ENCODE data around the gene DPPA3.

The DPPA3 gene

GRCh38 chr12:7695237-7695560, 16.0 kb upstream of the DPPA3 start:
- Histone ChIP-seq H3K27me3 (ENCODE audit: control insufficient read depth in 3 of 3, insufficient read depth in 3 of 3, low read depth in 1 of 3, low read length in 3 of 3) (no peaks in the 10 kb centered on the region), H3K4me3 (ENCODE audit: low read length in 2 of 2) (no peak overlapping the region), H3K18ac (ENCODE audit: low read length) (no peak overlapping the region), H2AFZ (ENCODE audit: low read length) (no peak overlapping the region), H3K9ac (ENCODE audit: low read depth, low read length, poor library complexity) (no peak overlapping the region), H3K14ac (ENCODE audit: low read length) (no peak overlapping the region), H3K9me3 (replicated peaks in 1 of 2; ENCODE audit: control insufficient read depth in 2 of 2, insufficient read depth in 1 of 2, low read depth in 1 of 2, low read length in 2 of 2) (no peaks in the 10 kb centered on the region), H4K91ac (ENCODE audit: low read depth, low read length, poor library complexity) (no peak overlapping the region), H3K79me1 (ENCODE audit: low read depth, low read length) (no peaks in the 10 kb centered on the region), H3K4me2 (ENCODE audit: insufficient read depth, low read length, poor library complexity, severe bottlenecking) (no peak overlapping the region), H2AK5ac (ENCODE audit: low read depth, low read length) (no peak overlapping the region), H4K8ac (ENCODE audit: low read depth, low read length) (no peak overlapping the region), H3K36me3 (replicated peaks in 1 of 2; ENCODE audit: control insufficient read depth in 2 of 2, insufficient read depth in 2 of 2, low read length in 2 of 2) (no peaks in the 10 kb centered on the region), H2BK5ac (ENCODE audit: low read length) (no peak overlapping the region), H2BK12ac (ENCODE audit: low read length) (no peak overlapping the region), H3K4ac (ENCODE audit: low read length) (no peak overlapping the region), H2BK15ac (ENCODE audit: low read length) (no peak overlapping the region), H3K27ac (replicated peaks; ENCODE audit: low read length) (no peak overlapping the region), H3K23ac (ENCODE audit: low read depth, low read length, poor library complexity) (no peak overlapping the region), H2BK120ac (ENCODE audit: low read depth, low read length) (no peak overlapping the region), H3K4me1 (ENCODE audit: control insufficient read depth in 2 of 2, insufficient read depth in 1 of 2, low read depth in 1 of 2, low read length in 2 of 2) (no peaks in the 10 kb centered on the region)
- no CpG with 5 or more reads among the region's 10 CpGs for WGBS, 2 donors (ENCODE audit: extremely low coverage in 2 of 2, insufficient read length in 2 of 2, insufficient replicate concordance in 1 of 2)
- no peak for DNase-seq (ENCODE audit: low spot score)

DNA sequence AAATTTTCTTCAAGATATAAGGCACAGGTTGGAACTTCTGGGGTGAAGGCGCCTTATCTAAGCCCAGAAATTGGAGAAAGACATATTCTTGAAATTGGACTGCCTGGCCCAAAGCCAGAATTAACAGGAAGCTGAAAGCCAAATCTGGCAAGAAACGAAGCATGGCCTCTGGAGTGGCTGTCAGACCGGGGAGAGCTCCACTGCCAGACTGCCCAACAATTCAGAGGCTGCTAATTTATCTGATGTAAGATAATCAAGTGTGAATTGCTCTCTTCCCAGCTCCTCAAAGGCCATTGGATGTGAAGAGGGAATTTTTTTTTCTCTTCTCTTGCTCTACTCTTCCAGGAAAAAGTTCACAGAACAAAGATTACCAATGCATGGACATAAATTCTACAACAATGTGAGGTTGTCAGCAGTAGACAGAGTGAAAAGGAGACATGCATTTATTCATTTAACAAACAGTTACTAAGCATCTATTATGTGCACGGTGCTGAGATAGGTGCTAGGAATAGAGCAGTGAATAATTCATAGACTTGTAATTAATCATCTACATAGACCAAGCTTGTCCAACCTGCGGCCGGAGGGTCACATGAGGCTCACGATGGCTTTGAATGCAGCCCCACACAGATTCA, 15.6 kb upstream of the DPPA3 start, which contains the start of gene GDF3:
GDF3 (minus strand) TSS at position 210 of the 632 bp plus-strand sequence; CDS start at position 163, 47 bp downstream.
- no peak within 1 kb of the TSS for H3K4me3 ChIP-seq (ENCODE audit: low read length in 2 of 2)
- H2BK15ac ChIP-seq (ENCODE audit: low read length) = no peak within 1 kb of the TSS
- no peaks in the 10 kb centered on the region for H3K27me3 ChIP-seq (ENCODE audit: control insufficient read depth in 3 of 3, insufficient read depth in 3 of 3, low read depth in 1 of 3, low read length in 3 of 3)
- H3K4me2 ChIP-seq (ENCODE audit: insufficient read depth, low read length, poor library complexity, severe bottlenecking) = no peak within 1 kb of the TSS
- no peak within 1 kb of the TSS for H2AK5ac ChIP-seq (ENCODE audit: low read depth, low read length)
- DNase-seq (ENCODE audit: low spot score) = no peak
- H2AFZ ChIP-seq (ENCODE audit: low read length) = no peak within 1 kb of the TSS
- H3K36me3 ChIP-seq (replicated peaks in 1 of 2; ENCODE audit: control insufficient read depth in 2 of 2, insufficient read depth in 2 of 2, low read length in 2 of 2) = no peaks in the 10 kb centered on the region
- H3K9me3 ChIP-seq (replicated peaks in 1 of 2; ENCODE audit: control insufficient read depth in 2 of 2, insufficient read depth in 1 of 2, low read depth in 1 of 2, low read length in 2 of 2) = no peaks in the 10 kb centered on the region
- no peak within 1 kb of the TSS for H3K23ac ChIP-seq (ENCODE audit: low read depth, low read length, poor library complexity)
- H4K8ac ChIP-seq (ENCODE audit: low read depth, low read length) = no peak within 1 kb of the TSS
- no peak within 1 kb of the TSS for H2BK12ac ChIP-seq (ENCODE audit: low read length)
- no peak within 1 kb of the TSS for H3K9ac ChIP-seq (ENCODE audit: low read depth, low read length, poor library complexity)
- no peak within 1 kb of the TSS for H2BK5ac ChIP-seq (ENCODE audit: low read length)
- H3K4me1 ChIP-seq (ENCODE audit: control insufficient read depth in 2 of 2, insufficient read depth in 1 of 2, low read depth in 1 of 2, low read length in 2 of 2) = no peaks in the 10 kb centered on the region
- no peak within 1 kb of the TSS for H3K14ac ChIP-seq (ENCODE audit: low read length)
- H3K18ac ChIP-seq (ENCODE audit: low read length) = no peak within 1 kb of the TSS
- no peak within 1 kb of the TSS for H4K91ac ChIP-seq (ENCODE audit: low read depth, low read length, poor library complexity)
- WGBS, 2 donors (ENCODE audit: extremely low coverage in 2 of 2, insufficient read length in 2 of 2, insufficient replicate concordance in 1 of 2) = no CpG with 5 or more reads among the region's 7 CpGs
- H2BK120ac ChIP-seq (ENCODE audit: low read depth, low read length) = no peak within 1 kb of the TSS
- no peak within 1 kb of the TSS for H3K27ac ChIP-seq (replicated peaks; ENCODE audit: low read length)
- H3K4ac ChIP-seq (ENCODE audit: low read length) = no peak within 1 kb of the TSS
- no peaks in the 10 kb centered on the region for H3K79me1 ChIP-seq (ENCODE audit: low read depth, low read length)

DNA sequence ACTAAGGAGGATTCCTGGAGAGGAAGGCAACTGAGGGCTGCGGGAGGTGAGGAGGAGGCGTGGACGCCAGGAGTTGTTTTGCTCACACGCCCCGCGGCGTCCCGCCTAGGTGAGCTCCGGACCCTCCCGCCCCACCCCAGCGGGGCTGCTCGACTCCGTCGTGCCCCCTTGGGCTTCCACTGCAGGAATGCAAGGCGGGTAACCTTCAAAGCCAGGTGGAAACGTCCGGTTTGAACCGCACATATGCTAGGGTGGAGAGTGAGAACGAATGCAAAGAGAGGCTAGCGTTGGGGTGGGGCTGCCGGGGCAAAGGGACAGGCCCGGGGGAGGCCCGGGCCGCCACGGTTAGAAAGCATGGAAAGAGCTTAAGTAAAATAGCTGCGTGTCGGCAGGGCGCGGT, 5.4 kb upstream of the DPPA3 start:
- no peak overlapping the region for H2BK5ac ChIP-seq (ENCODE audit: low read length)
- no peak overlapping the region for H2AK5ac ChIP-seq (ENCODE audit: low read depth, low read length)
- no peak overlapping the region for H2BK15ac ChIP-seq (ENCODE audit: low read length)
- H2AFZ ChIP-seq (ENCODE audit: low read length) = no peak overlapping the region
- H3K27ac ChIP-seq (replicated peaks; ENCODE audit: low read length) = no peak overlapping the region
- H3K4me1 ChIP-seq (ENCODE audit: control insufficient read depth in 2 of 2, insufficient read depth in 1 of 2, low read depth in 1 of 2, low read length in 2 of 2) = no peaks in the 10 kb centered on the region
- no peak overlapping the region for H4K91ac ChIP-seq (ENCODE audit: low read depth, low read length, poor library complexity)
- H3K9ac ChIP-seq (ENCODE audit: low read depth, low read length, poor library complexity) = no peak overlapping the region
- no peak overlapping the region for H3K4me3 ChIP-seq (ENCODE audit: low read length in 2 of 2)
- no peaks in the 10 kb centered on the region for H3K9me3 ChIP-seq (replicated peaks in 1 of 2; ENCODE audit: control insufficient read depth in 2 of 2, insufficient read depth in 1 of 2, low read depth in 1 of 2, low read length in 2 of 2)
- H3K14ac ChIP-seq (ENCODE audit: low read length) = no peak overlapping the region
- no peak overlapping the region for H3K23ac ChIP-seq (ENCODE audit: low read depth, low read length, poor library complexity)
- WGBS, 2 donors (ENCODE audit: extremely low coverage in 2 of 2, insufficient read length in 2 of 2, insufficient replicate concordance in 1 of 2) = no CpG with 5 or more reads among the region's 29 CpGs
- no peak overlapping the region for H3K4ac ChIP-seq (ENCODE audit: low read length)
- H3K4me2 ChIP-seq (ENCODE audit: insufficient read depth, low read length, poor library complexity, severe bottlenecking) = no peak overlapping the region
- peak overlapping the region; percentile 35 for H3K18ac ChIP-seq (ENCODE audit: low read length)
- no peak overlapping the region for H2BK12ac ChIP-seq (ENCODE audit: low read length)
- H4K8ac ChIP-seq (ENCODE audit: low read depth, low read length) = no peak overlapping the region
- H3K79me1 ChIP-seq (ENCODE audit: low read depth, low read length) = no peaks in the 10 kb centered on the region
- no peak overlapping the region for H2BK120ac ChIP-seq (ENCODE audit: low read depth, low read length)
- no peak for DNase-seq (ENCODE audit: low spot score)
- H3K36me3 ChIP-seq (replicated peaks in 1 of 2; ENCODE audit: control insufficient read depth in 2 of 2, insufficient read depth in 2 of 2, low read length in 2 of 2) = no peaks in the 10 kb centered on the region
- H3K27me3 ChIP-seq (ENCODE audit: control insufficient read depth in 3 of 3, insufficient read depth in 3 of 3, low read depth in 1 of 3, low read length in 3 of 3) = no peaks in the 10 kb centered on the region

- DNase-seq (ENCODE audit: low spot score) = no peak
- Histone ChIP-seq H2BK15ac (ENCODE audit: low read length) (no peak overlapping the region), H4K8ac (ENCODE audit: low read depth, low read length) (no peak overlapping the region), H3K27me3 (ENCODE audit: control insufficient read depth in 3 of 3, insufficient read depth in 3 of 3, low read depth in 1 of 3, low read length in 3 of 3) (no peaks in the 10 kb centered on the region), H2AFZ (ENCODE audit: low read length) (no peak overlapping the region), H3K79me1 (ENCODE audit: low read depth, low read length) (no peaks in the 10 kb centered on the region), H3K36me3 (replicated peaks in 1 of 2; ENCODE audit: control insufficient read depth in 2 of 2, insufficient read depth in 2 of 2, low read length in 2 of 2) (no peaks in the 10 kb centered on the region), H2BK12ac (ENCODE audit: low read length) (no peak overlapping the region), H3K9ac (ENCODE audit: low read depth, low read length, poor library complexity) (no peak overlapping the region), H2AK5ac (ENCODE audit: low read depth, low read length) (no peak overlapping the region), H3K4ac (ENCODE audit: low read length) (no peak overlapping the region), H3K27ac (replicated peaks; ENCODE audit: low read length) (no peak overlapping the region), H3K23ac (ENCODE audit: low read depth, low read length, poor library complexity) (no peak overlapping the region), H3K4me1 (ENCODE audit: control insufficient read depth in 2 of 2, insufficient read depth in 1 of 2, low read depth in 1 of 2, low read length in 2 of 2) (no peaks in the 10 kb centered on the region), H4K91ac (ENCODE audit: low read depth, low read length, poor library complexity) (no peak overlapping the region), H3K4me3 (ENCODE audit: low read length in 2 of 2) (no peak overlapping the region), H2BK120ac (ENCODE audit: low read depth, low read length) (no peak overlapping the region), H3K4me2 (ENCODE audit: insufficient read depth, low read length, poor library complexity, severe bottlenecking) (no peak overlapping the region), H2BK5ac (ENCODE audit: low read length) (no peak overlapping the region), H3K18ac (ENCODE audit: low read length) (no peak overlapping the region), H3K14ac (ENCODE audit: low read length) (no peak overlapping the region), H3K9me3 (replicated peaks in 1 of 2; ENCODE audit: control insufficient read depth in 2 of 2, insufficient read depth in 1 of 2, low read depth in 1 of 2, low read length in 2 of 2) (no peaks in the 10 kb centered on the region)
- no CpG with 5 or more reads among the region's 8 CpGs for WGBS, 2 donors (ENCODE audit: extremely low coverage in 2 of 2, insufficient read length in 2 of 2, insufficient replicate concordance in 1 of 2)
Measured at GRCh38 chr12:7709969-7710675, 1.1 kb upstream of the DPPA3 start.
